GM12878 (cell line): Measurements from ENCODE around the gene RASA4B. TPM values are rescaled to one million over a fixed set of nuclear protein-coding genes. Genes with fewer than 3 reads are reported as not detected.

Experiments used
- ATAC-seq: fragments of 200-7000 bp; cut with Tn5 transposase; 3 replicates; pipeline ENCODE4 v1.9.1; 2020; ENCODE audit warnings: mild to moderate bottlenecking, moderate library complexity
- BruUV-seq: library from RNA; stranded (reverse); fragments of 400-500 nt; replicated peaks from 2 replicates; lab custom pipeline; 2021; lab: Mats Ljungman, UMichigan
- CTCF ChIA-PET: fragments of 300-600 bp; sonication (Branson Sonifier 250); formaldehyde crosslinking; extraction: SDS; loops from one replicate; lab custom pipeline; 2021; ENCODE audit warnings: inconsistent platforms; lab: Yijun Ruan, JAX
- POLR2A ChIA-PET: fragments of 350-600 bp; formaldehyde crosslinking; extraction: SDS; loops from one replicate; lab custom pipeline; 2021; ENCODE audit warnings: inconsistent platforms; lab: Charles Lee
- RAD21 ChIA-PET: fragments of 300-600 bp; sonication (Branson Sonifier 250); formaldehyde crosslinking; loops from one replicate; lab custom pipeline; 2023; ENCODE audit warnings: antibody characterized with exemption; ENCODE audit not compliant: unreplicated experiment; lab: Charles Lee
- SMC1A ChIA-PET: fragments of 300-600 bp; sonication (Branson Sonifier 250); formaldehyde crosslinking; loops from one replicate; lab custom pipeline; 2023; ENCODE audit not compliant: unreplicated experiment, uncharacterized antibody; lab: Charles Lee
- DNase-seq: peaks from one replicate; pipeline ENCODE4 v3.0.0-alpha.2; 2011; ENCODE audit warnings: low read depth, low spot score
- FAIRE-seq: peaks from 3 replicates; lab custom pipeline; 2011; peaks lifted over from hg19 to GRCh38; lab: Jason Lieb, UNC
- H2AFZ ChIP-seq: 2 replicates; pipeline ENCODE4 v1.6.0; 2011; ENCODE audit warnings: low read depth, low read length, control low read depth; ENCODE audit not compliant: control insufficient read depth
- H3K27ac ChIP-seq: 2 replicates; pipeline ENCODE4 v1.5.1; 2011; ENCODE audit warnings: control low read depth; ENCODE audit not compliant: control insufficient read depth, insufficient read depth
- H3K27me3 ChIP-seq, 2 experiments: replicated peaks in 1 of 2; 2 replicates each; pipeline versions ENCODE4 v1.6.0 to v1.6.1; 2011; ENCODE audit warnings: low read length in 1 of 2; ENCODE audit not compliant: control insufficient read depth in 2 of 2, insufficient read depth in 2 of 2
- H3K36me3 ChIP-seq, 2 experiments: 2 replicates each; pipeline ENCODE4 v1.5.1; 2011; ENCODE audit warnings: low read length in 1 of 2; ENCODE audit not compliant: control insufficient read depth in 2 of 2, insufficient read depth in 2 of 2
- H3K4me1 ChIP-seq: 2 replicates; pipeline ENCODE4 v1.6.1; 2011; ENCODE audit warnings: mild to moderate bottlenecking, low read length, moderate library complexity, mixed read lengths; ENCODE audit not compliant: control insufficient read depth, insufficient read depth
- H3K4me2 ChIP-seq: 2 replicates; pipeline ENCODE4 v1.6.0; 2011; ENCODE audit warnings: control low read depth; ENCODE audit not compliant: control insufficient read depth, insufficient read depth
- H3K4me3 ChIP-seq: fragments of 200-600 bp; sonication (generic); 2 replicates; pipeline ENCODE4 v1.5.1; 2016
- H3K79me2 ChIP-seq: 2 replicates; pipeline ENCODE4 v1.6.0; 2011; ENCODE audit warnings: low read length; ENCODE audit not compliant: control insufficient read depth, insufficient read depth
- H3K9ac ChIP-seq: 2 replicates; pipeline ENCODE4 v1.8.0; 2011; ENCODE audit warnings: low read length, control low read depth, mixed read lengths; ENCODE audit not compliant: control insufficient read depth, insufficient read depth
- H3K9me3 ChIP-seq: replicated peaks from 3 replicates; pipeline ENCODE4 v1.5.1; 2011; ENCODE audit warnings: mild to moderate bottlenecking, low read length; ENCODE audit not compliant: control insufficient read depth, insufficient read depth
- H4K20me1 ChIP-seq: 2 replicates; pipeline ENCODE4 v1.6.0; 2011; ENCODE audit not compliant: control insufficient read depth, insufficient read depth
- E4F1 ChIP-seq: fragments of 450-650 bp; IDR thresholded peaks from 2 replicates; pipeline ENCODE4 v1.6.1; 2018; ENCODE audit warnings: borderline replicate concordance, mild to moderate bottlenecking; ENCODE audit not compliant: partially characterized antibody
- EED ChIP-seq: sonication (generic); IDR thresholded peaks from 2 replicates; pipeline ENCODE4 v1.6.1; 2016; ENCODE audit warnings: antibody characterized with exemption, low read depth
- EP300 ChIP-seq, 2 experiments: fragments of 150-350 bp in 1 of 2; IDR thresholded peaks; 2 replicates each; pipeline ENCODE4 v1.6.1; 2011 to 2012; ENCODE audit warnings: low read depth in 2 of 2, low read length in 2 of 2, borderline replicate concordance in 1 of 2, improper control_type of control experiment in 1 of 2, inconsistent platforms in 1 of 2; ENCODE audit not compliant: control insufficient read depth in 1 of 2
- IRF5 ChIP-seq: fragments of 450-650 bp; IDR thresholded peaks from 2 replicates; pipeline ENCODE4 v1.6.1; 2017; ENCODE audit warnings: borderline replicate concordance
- JUNB ChIP-seq: IDR thresholded peaks from 2 replicates; pipeline ENCODE4 v1.6.1; 2016; ENCODE audit warnings: antibody characterized with exemption, mild to moderate bottlenecking
- LARP7 ChIP-seq: fragments of 450-650 bp; IDR thresholded peaks from 2 replicates; pipeline ENCODE4 v1.6.1; 2017; ENCODE audit warnings: mild to moderate bottlenecking
- MYB ChIP-seq: fragments of 150-350 bp; IDR thresholded peaks from 2 replicates; pipeline ENCODE4 v1.6.1; 2014; ENCODE audit warnings: mild to moderate bottlenecking, low read depth, low read length, borderline replicate concordance
- NFYB ChIP-seq: IDR thresholded peaks from 2 replicates; pipeline ENCODE4 v1.6.1; 2011; ENCODE audit warnings: low read depth, mild to moderate bottlenecking, low read length, improper control_type of control experiment, moderate library complexity; ENCODE audit not compliant: insufficient read depth
- PKNOX1 ChIP-seq: fragments of 450-650 bp; IDR thresholded peaks from 2 replicates; pipeline ENCODE4 v1.6.1; 2016; ENCODE audit warnings: mild to moderate bottlenecking
- TAF1 ChIP-seq: IDR thresholded peaks from 2 replicates; pipeline ENCODE4 v1.6.1; 2011; ENCODE audit warnings: mild to moderate bottlenecking, low read depth, low read length, borderline replicate concordance
- TBL1XR1 ChIP-seq: IDR thresholded peaks from 2 replicates; pipeline ENCODE4 v1.6.1; 2012; ENCODE audit warnings: low read depth, low read length, improper control_type of control experiment
- ZNF687 ChIP-seq: fragments of 450-650 bp; IDR thresholded peaks from 2 replicates; pipeline ENCODE4 v1.6.1; 2017; ENCODE audit warnings: mild to moderate bottlenecking, moderate library complexity
- WGBS: methylation state at CpG from one replicate; pipeline ENCODE4 v1.1.6; 2016; ENCODE audit warnings: low lambda C conversion rate; ENCODE audit not compliant: insufficient replicate concordance, insufficient coverage; ENCODE audit errors: missing lambda C conversion rate; 5-methylcytosine and 5-hydroxymethylcytosine counted together
- in situ Hi-C: fragments of 300-500 bp; cut with MboI; formaldehyde crosslinking; loops from 9 replicates; pipeline ENCODE4 v1.14.3; 2018; ENCODE audit warnings: mixed read lengths
- intact Hi-C: fragments of 100-400 bp; cut with micrococcal nuclease; formaldehyde crosslinking; loops from one replicate; pipeline ENCODE4 v1.14.2; 2022; ENCODE audit not compliant: unreplicated experiment
- polyA plus RNA-seq, 11 experiments: library from polyadenylated mRNA; depleted of rRNA in 4 of 11; unstranded in 6 of 11; stranded (reverse) in 5 of 11; fragments of >200 nt; fragmentation: Nextera tagmentation in 4 of 11; fragmentation: Illumina TruSeq in 1 of 11; extraction: Ambion mirVana in 4 of 11; extraction: Trizol in 1 of 11; gene quantifications; 1 replicate in 1 of 11; 2 replicates in 10 of 11; pipeline versions ENCODE4 v1.2.1 to v1.2.3, GENCODE V29; 2011 to 2016; ENCODE audit warnings: inconsistent platforms in 2 of 11, missing spikeins in 2 of 11, low read depth in 1 of 11
- total RNA-seq, 4 experiments: library from RNA; depleted of rRNA in 3 of 4; stranded (reverse); fragments of >200 nt in 3 of 4; fragmentation: Illumina TruSeq in 1 of 4; extraction: Trizol in 1 of 4; gene quantifications; 2 replicates each; pipeline versions ENCODE4 v1.2.1 to v1.2.3, GENCODE V29; 2013 to 2021

The RASA4B gene
- total and polyA plus RNA-seq, 10 of the 15 experiments (the other 5 are each of a cell fraction or from before 2014, with no cell fraction given), result 0.10 to 16.4 (median 6.4) TPM

GRCh38 chr7:102444961-102445673 is 72.5 kb downstream of the RASA4B start:
- Histone ChIP-seq H4K20me1 (no peaks in the 10 kb centered on the region), H3K4me1 (peaks cover 53% of the 10 kb centered on the region), H3K9ac (peak overlapping the region; percentile 59), H2AFZ (peak overlapping the region; percentile 49; the same call in 1 of the 2 replicates), H3K4me2 (peak overlapping the region; percentile 82), H3K36me3 (peaks cover 14 to 23% of the 10 kb centered on the region in 2 experiments; a peak in 3 of 4 replicates), H3K9me3 (no peaks in the 10 kb centered on the region), H3K79me2 (peaks cover 7% of the 10 kb centered on the region), H3K27me3 (no peaks in the 10 kb centered on the region), H3K27ac (peak overlapping the region; percentile 81), H3K4me3 (peak overlapping the region; percentile 41; the same call in 1 of the 2 replicates)
- intact Hi-C loops (loop anchor here (1.0 to 5.0 kb wide), 2 partner anchors 37 to 588 kb away; no protein-coding TSS in a partner anchor), in situ Hi-C loops (no loop called here)
- 16% methylated on average over 17 of the region's 17 CpGs for WGBS
- RAD21 ChIA-PET, result interaction anchor here (0.9 to 9.0 kb wide), 11 partner anchors 12 to 140 kb away, joined by 3 to 115 read pairs (median 5); partner anchors contain the start of genes ORAI2 and PRKRIP1
- FAIRE-seq, result peak; percentile 96
- no peak for DNase-seq
- CTCF ChIA-PET, result interaction anchor here (0.6 to 4.4 kb wide), 12 partner anchors 10 to 42 kb away, joined by 3 to 40 read pairs (median 7); no protein-coding TSS in a partner anchor
- peak; percentile 66 for ATAC-seq
- SMC1A ChIA-PET, result interaction anchor here (0.7 to 5.8 kb wide), 11 partner anchors 10 to 160 kb away, joined by 3 to 76 read pairs (median 7); partner anchors contain the start of genes ALKBH4 and PRKRIP1
- POLR2A ChIA-PET, result interaction anchor here (0.6 to 9.7 kb wide), 9 partner anchors 15 to 1221 kb away, joined by 3 to 210 read pairs (median 3); partner anchors contain the start of genes ALKBH4, LRWD1 and ORAI2
- BruUV-seq, result no TSS peak
- peak; percentile 76 for TF ChIP-seq ZNF687
- TF ChIP-seq EP300 (IDR thresholded peaks at IDR 0.05; ENCODE audit: borderline replicate concordance in 1 of 2, control insufficient read depth in 1 of 2, low read depth in 2 of 2, low read length in 2 of 2), result no peak
- TF ChIP-seq E4F1, result no peak
- TF ChIP-seq LARP7, result peak; percentile 50; the same call in 1 of the 2 replicates
- TF ChIP-seq TBL1XR1, result no peak
- no peak for TF ChIP-seq IRF5
- TF ChIP-seq NFYB, result no peak
- TF ChIP-seq MYB, result no peak
- peak; percentile 92 for TF ChIP-seq EED
- 0 out of 2 replicates have a peak, but pooled peaks have one; percentile 10 for TF ChIP-seq JUNB
- peak; percentile 89 for TF ChIP-seq PKNOX1
- TF ChIP-seq TAF1, result 0 out of 2 replicates have a peak, but pooled peaks have one; percentile 16
